ENCODE measurements around the gene MAB21L4. TPM values are rescaled to one million over a fixed set of nuclear protein-coding genes. Genes with fewer than 3 reads are reported as not detected.

MAB21L4 gene
- total RNA-seq, 4 donors from 2014 or later = 0.83 TPM; not detected in 3

GRCh38 chr2:240904216-240905175 is 8.5 kb upstream of the MAB21L4 start:
- no peaks in the 10 kb centered on the region for H3K9me3 ChIP-seq
- WGBS = 71% methylated on average over 13 of the region's 19 CpGs
- no peak overlapping the region for H3K4me3 ChIP-seq
- peaks cover 0 to 32% (median 0%) of the 10 kb centered on the region in 4 donors for H3K27me3 ChIP-seq
- DNase-seq (ENCODE audit: extremely low spot score) = no peak
- no peak for TF ChIP-seq POLR2AphosphoS5 (IDR thresholded peaks at IDR 0.05)
- TF ChIP-seq CTCF (IDR thresholded peaks at IDR 0.05) = no peak
- TF ChIP-seq EP300 (IDR thresholded peaks at IDR 0.05) = no peak
- TF ChIP-seq POLR2A (IDR thresholded peaks at IDR 0.05; ENCODE audit: low read depth) = no peak
- H3K4me1 ChIP-seq = no peaks in the 10 kb centered on the region
- H3K36me3 ChIP-seq = no peaks in the 10 kb centered on the region
- no peak overlapping the region for H3K27ac ChIP-seq (replicated peaks in 1 of 4)
- intact Hi-C loops (cut with DNase I) = no loop called here

- Histone ChIP-seq H3K27me3 (peaks cover 0 to 28% (median 0%) of the 10 kb centered on the region in 4 donors), H3K4me1 (peaks cover 7 to 10% (median 8%) of the 10 kb centered on the region in 4 donors), H3K36me3 (no peaks in the 10 kb centered on the region), H3K4me3 (no peak overlapping the region), H3K9me3 (no peaks in the 10 kb centered on the region), H3K27ac (replicated peaks in 1 of 4) (no peak overlapping the region)
- no peak for TF ChIP-seq POLR2A (IDR thresholded peaks at IDR 0.05; ENCODE audit: low read depth)
- intact Hi-C loops (cut with DNase I) = no loop called here
- WGBS = 81% methylated on average over 19 of the region's 34 CpGs
- DNase-seq (ENCODE audit: extremely low spot score) = no peak
Observed at GRCh38 chr2:240903191-240904060, 7.5 kb upstream of the MAB21L4 start.

GRCh38 chr2:240902615-240903041 is 6.7 kb upstream of the MAB21L4 start:
- Histone ChIP-seq H3K4me3 (no peak overlapping the region), H3K27ac (replicated peaks in 1 of 4) (no peak overlapping the region), H3K4me1 (peaks cover 11 to 15% (median 13%) of the 10 kb centered on the region in 4 donors), H3K36me3 (no peaks in the 10 kb centered on the region), H3K9me3 (no peaks in the 10 kb centered on the region), H3K27me3 (peaks cover 0 to 28% (median 0%) of the 10 kb centered on the region in 4 donors)
- WGBS = 29% methylated on average over 5 of the region's 7 CpGs
- TF ChIP-seq POLR2A (IDR thresholded peaks at IDR 0.05; ENCODE audit: low read depth) = no peak
- no peak for TF ChIP-seq CTCF (IDR thresholded peaks at IDR 0.05)
- no peak for TF ChIP-seq POLR2AphosphoS5 (IDR thresholded peaks at IDR 0.05)
- TF ChIP-seq EP300 (IDR thresholded peaks at IDR 0.05) = no peak
- no peak for DNase-seq (ENCODE audit: extremely low spot score)
- intact Hi-C loops (cut with DNase I) = no loop called here

- Histone ChIP-seq H3K9me3 (no peaks in the 10 kb centered on the region), H3K36me3 (no peaks in the 10 kb centered on the region), H3K4me3 (no peak overlapping the region), H3K4me1 (peaks cover 11 to 19% (median 13%) of the 10 kb centered on the region in 4 donors), H3K27ac (replicated peaks in 1 of 4) (no peak overlapping the region), H3K27me3 (peaks cover 0 to 23% (median 0%) of the 10 kb centered on the region in 4 donors)
- 81% methylated on average over 8 of the region's 14 CpGs for WGBS
- intact Hi-C loops (cut with DNase I) = no loop called here
- TF ChIP-seq EP300 (IDR thresholded peaks at IDR 0.05) = no peak
- TF ChIP-seq CTCF (IDR thresholded peaks at IDR 0.05) = no peak
- no peak for TF ChIP-seq POLR2AphosphoS5 (IDR thresholded peaks at IDR 0.05)
- no peak for TF ChIP-seq POLR2A (IDR thresholded peaks at IDR 0.05; ENCODE audit: low read depth)
- DNase-seq (ENCODE audit: extremely low spot score) = no peak
Observed at GRCh38 chr2:240901986-240902614, 6.1 kb upstream of the MAB21L4 start.

Data from esophagus muscularis mucosa (tissue), 4 donors.